Measurements from ENCODE around the gene TRAF6.

DNA sequence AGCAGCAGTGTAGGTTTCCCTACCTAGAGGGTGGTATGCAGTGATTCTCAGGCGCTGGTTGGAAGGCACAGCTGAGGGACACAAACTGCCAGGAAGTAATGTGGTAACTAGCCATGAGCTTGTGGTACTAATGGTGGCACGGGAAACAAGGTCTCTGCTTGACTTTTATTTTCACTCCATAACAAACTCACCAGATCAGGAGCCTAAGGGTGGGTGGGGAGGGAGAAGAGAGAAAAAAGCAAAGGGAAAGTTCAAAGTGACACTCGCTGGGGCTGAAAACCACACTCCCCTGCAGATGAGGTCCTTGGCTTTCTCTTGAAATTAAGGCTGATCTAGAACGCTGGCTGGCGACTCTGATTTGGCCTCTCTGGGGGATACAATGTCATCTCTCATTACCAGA lies 22.0 kb downstream of the TRAF6 start:
- TF ChIP-seq, protein P1, sequence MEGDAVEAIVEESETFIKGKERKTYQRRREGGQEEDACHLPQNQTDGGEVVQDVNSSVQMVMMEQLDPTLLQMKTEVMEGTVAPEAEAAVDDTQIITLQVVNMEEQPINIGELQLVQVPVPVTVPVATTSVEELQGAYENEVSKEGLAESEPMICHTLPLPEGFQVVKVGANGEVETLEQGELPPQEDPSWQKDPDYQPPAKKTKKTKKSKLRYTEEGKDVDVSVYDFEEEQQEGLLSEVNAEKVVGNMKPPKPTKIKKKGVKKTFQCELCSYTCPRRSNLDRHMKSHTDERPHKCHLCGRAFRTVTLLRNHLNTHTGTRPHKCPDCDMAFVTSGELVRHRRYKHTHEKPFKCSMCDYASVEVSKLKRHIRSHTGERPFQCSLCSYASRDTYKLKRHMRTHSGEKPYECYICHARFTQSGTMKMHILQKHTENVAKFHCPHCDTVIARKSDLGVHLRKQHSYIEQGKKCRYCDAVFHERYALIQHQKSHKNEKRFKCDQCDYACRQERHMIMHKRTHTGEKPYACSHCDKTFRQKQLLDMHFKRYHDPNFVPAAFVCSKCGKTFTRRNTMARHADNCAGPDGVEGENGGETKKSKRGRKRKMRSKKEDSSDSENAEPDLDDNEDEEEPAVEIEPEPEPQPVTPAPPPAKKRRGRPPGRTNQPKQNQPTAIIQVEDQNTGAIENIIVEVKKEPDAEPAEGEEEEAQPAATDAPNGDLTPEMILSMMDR (IDR thresholded peaks at IDR 0.05) = no peak
- TF ChIP-seq POLR2A (IDR thresholded peaks at IDR 0.05) (no peak), POLR2AphosphoS5 (IDR thresholded peaks at IDR 0.05) (no peak)

All from prostate gland (tissue), 2 donors.